SIG-M5 treated with dmso at 0.1 percent for 504 hours (cell line): ENCODE results near the gene ARPC3.
"Not testable (repeated sequence)": the region's sequence is repeated elsewhere in the genome, so short reads cannot be mapped to it uniquely, and the experiment has no call there.

Source experiments
- DNase-seq: peaks from one replicate; lab custom pipeline; 2025; ENCODE audit not compliant: unreplicated experiment; lab: John Stamatoyannopoulos, UW

Gene ARPC3

GRCh38 chr12:110449799-110450497, at the start of gene ARPC3:
ARPC3 (minus strand) TSS chr12:110450337; CDS start chr12:110450260, 77 bp downstream.
- peak; percentile 96 for DNase-seq

- peak; percentile 92 for DNase-seq
These were observed 49.0 kb upstream of the ARPC3 start for GRCh38 chr12:110498984-110499706.

GRCh38 chr12:110475426-110475825, 25.3 kb upstream of the ARPC3 start:
- DNase-seq: no peak

- peak; percentile 99 for DNase-seq
These were observed 18.3 kb upstream of the ARPC3 start, which contains the start of the genes FAM216A and GPN3 for GRCh38 chr12:110468214-110469048. FAM216A (plus strand) TSS chr12:110468845; CDS start chr12:110468876, 31 bp downstream. GPN3 (minus strand) TSS chr12:110468257; CDS start chr12:110468203, 54 bp downstream.

- DNase-seq: no peak
These were observed 17.7 kb upstream of the ARPC3 start for GRCh38 chr12:110467847-110468213.

- peak; percentile 12 for DNase-seq
These were observed 16.7 kb upstream of the ARPC3 start for GRCh38 chr12:110466791-110467190.

- not testable (repeated sequence) for DNase-seq
These were observed 15.6 kb upstream of the ARPC3 start for GRCh38 chr12:110465765-110466164.

GRCh38 chr12:110465024-110465423, 14.9 kb upstream of the ARPC3 start:
- no peak for DNase-seq

- DNase-seq: not testable (repeated sequence)
These were observed 11.1 kb upstream of the ARPC3 start for GRCh38 chr12:110461189-110461588.

- no peak for DNase-seq
These were observed 8.6 kb upstream of the ARPC3 start for GRCh38 chr12:110458756-110459155.

- DNase-seq: no peak
These were observed 3.6 kb upstream of the ARPC3 start for GRCh38 chr12:110453569-110454296.

- no peak for DNase-seq
These were observed 1.1 kb upstream of the ARPC3 start for GRCh38 chr12:110451263-110451662.

GRCh38 chr12:110444455-110444854, 5.7 kb downstream of the ARPC3 start:
- no peak for DNase-seq

- DNase-seq: no peak
These were observed 13.9 kb downstream of the ARPC3 start for GRCh38 chr12:110436231-110436630.

- DNase-seq: no peak
These were observed 18.1 kb downstream of the ARPC3 start for GRCh38 chr12:110431957-110432587.

- DNase-seq: not testable (repeated sequence)
These were observed 20.5 kb downstream of the ARPC3 start for GRCh38 chr12:110429676-110430075.

GRCh38 chr12:110426406-110426805, 23.7 kb downstream of the ARPC3 start:
- no peak for DNase-seq

GRCh38 chr12:110424237-110424636, 25.9 kb downstream of the ARPC3 start:
- no peak for DNase-seq

- DNase-seq: no peak
These were observed 28.4 kb downstream of the ARPC3 start for GRCh38 chr12:110421701-110422100.

GRCh38 chr12:110421159-110421661, 28.9 kb downstream of the ARPC3 start:
- no peak for DNase-seq
